ENCODE data around the gene SEMA4D.

- TF ChIP-seq CTCF (IDR thresholded peaks at IDR 0.05; ENCODE audit: low read depth, low read length) (no peak), EZH2phosphoT487 (IDR thresholded peaks at IDR 0.05; ENCODE audit: low read depth) (no peak)
Measured at GRCh38 chr9:89539374-89539773, 41.5 kb upstream of the SEMA4D start.
